ENCODE data around the gene TEKTIP1.

TEKTIP1 gene

DNA sequence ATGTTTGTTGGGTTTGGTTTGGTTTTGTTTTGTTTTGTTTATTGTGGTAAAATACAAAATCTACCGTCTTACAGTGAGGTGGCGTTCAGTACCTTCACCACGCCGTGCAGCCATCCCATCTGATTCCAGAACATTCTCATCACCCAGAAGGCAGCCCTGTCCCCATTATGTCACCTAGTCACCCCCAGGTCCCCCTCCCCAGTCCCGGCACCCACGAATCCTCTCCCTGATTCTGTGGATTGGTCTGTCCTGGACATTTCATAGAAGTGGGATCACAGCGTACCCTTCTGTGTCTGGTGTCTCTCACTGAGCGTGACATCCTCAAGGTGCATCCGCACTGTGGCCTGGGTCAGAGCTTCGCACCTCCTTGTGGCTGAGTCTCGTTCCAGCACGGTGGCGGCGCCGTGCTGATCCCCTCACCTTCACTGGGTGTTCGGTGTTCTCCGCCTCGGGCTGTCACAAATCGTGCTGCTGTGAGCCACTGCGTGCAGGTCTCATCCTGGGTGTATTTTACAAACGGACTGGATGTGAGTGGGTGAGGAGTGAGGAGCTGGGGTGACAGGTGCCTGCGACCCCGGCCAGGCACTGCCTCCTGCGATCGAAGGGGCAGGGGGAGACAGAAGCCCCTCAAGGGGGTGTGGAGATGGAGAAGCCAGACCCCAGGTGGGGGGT is 580 bp upstream of the TEKTIP1 start:
- no peaks in the 10 kb centered on the region for H3K27me3 ChIP-seq (ENCODE audit: low read depth, low read length)
- H3K4me3 ChIP-seq (ENCODE audit: low read length) = no peak overlapping the region
- H2AFZ ChIP-seq (ENCODE audit: low read depth, low read length) = no peak overlapping the region
- H3K4me1 ChIP-seq (ENCODE audit: low read length) = no peaks in the 10 kb centered on the region
- no peaks in the 10 kb centered on the region for H3K79me2 ChIP-seq (ENCODE audit: low read length)
- no peak overlapping the region for H3K9ac ChIP-seq (ENCODE audit: low read length)
- no peak overlapping the region for H3K4me2 ChIP-seq (ENCODE audit: low read length)
- no peaks in the 10 kb centered on the region for H3K9me3 ChIP-seq (ENCODE audit: insufficient read depth, low read length)
- peaks cover 12% of the 10 kb centered on the region for H4K20me1 ChIP-seq (ENCODE audit: insufficient read depth, low read length)
- no peak overlapping the region for H3K27ac ChIP-seq (ENCODE audit: low read length)
- TF ChIP-seq, protein P1, sequence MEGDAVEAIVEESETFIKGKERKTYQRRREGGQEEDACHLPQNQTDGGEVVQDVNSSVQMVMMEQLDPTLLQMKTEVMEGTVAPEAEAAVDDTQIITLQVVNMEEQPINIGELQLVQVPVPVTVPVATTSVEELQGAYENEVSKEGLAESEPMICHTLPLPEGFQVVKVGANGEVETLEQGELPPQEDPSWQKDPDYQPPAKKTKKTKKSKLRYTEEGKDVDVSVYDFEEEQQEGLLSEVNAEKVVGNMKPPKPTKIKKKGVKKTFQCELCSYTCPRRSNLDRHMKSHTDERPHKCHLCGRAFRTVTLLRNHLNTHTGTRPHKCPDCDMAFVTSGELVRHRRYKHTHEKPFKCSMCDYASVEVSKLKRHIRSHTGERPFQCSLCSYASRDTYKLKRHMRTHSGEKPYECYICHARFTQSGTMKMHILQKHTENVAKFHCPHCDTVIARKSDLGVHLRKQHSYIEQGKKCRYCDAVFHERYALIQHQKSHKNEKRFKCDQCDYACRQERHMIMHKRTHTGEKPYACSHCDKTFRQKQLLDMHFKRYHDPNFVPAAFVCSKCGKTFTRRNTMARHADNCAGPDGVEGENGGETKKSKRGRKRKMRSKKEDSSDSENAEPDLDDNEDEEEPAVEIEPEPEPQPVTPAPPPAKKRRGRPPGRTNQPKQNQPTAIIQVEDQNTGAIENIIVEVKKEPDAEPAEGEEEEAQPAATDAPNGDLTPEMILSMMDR (IDR thresholded peaks at IDR 0.05; ENCODE audit: low read depth, low read length) = no peak
- no peak for TF ChIP-seq EZH2phosphoT487 (IDR thresholded peaks at IDR 0.05; ENCODE audit: low read depth)
- peaks cover 45% of the 10 kb centered on the region for H3K36me3 ChIP-seq (replicated peaks; ENCODE audit: low read depth, low read length)

DNA sequence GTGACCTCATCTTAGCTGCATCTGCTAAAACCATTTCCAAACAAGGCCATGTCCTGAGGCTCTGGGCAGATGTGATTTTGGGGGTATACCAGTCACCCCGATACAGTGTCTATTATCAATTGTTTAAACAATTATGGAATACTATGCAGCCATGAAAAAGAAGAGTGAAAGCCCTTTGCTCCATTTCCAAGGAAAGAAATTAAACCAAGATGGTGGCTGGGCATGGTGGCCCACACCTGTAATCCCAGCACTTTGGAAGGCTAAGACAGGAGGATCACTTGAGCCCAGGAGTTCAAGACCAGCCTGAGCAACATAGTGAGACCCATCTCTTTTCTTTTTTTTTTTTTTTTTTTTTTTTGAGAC is 763 bp downstream of the TEKTIP1 start:
- TF ChIP-seq, protein P1 (IDR thresholded peaks at IDR 0.05; ENCODE audit: low read depth, low read length) = no peak
- no peak for TF ChIP-seq EZH2phosphoT487 (IDR thresholded peaks at IDR 0.05; ENCODE audit: low read depth)
- H3K79me2 ChIP-seq (ENCODE audit: low read length) = no peaks in the 10 kb centered on the region
- no peak overlapping the region for H3K9ac ChIP-seq (ENCODE audit: low read length)
- no peak overlapping the region for H3K27ac ChIP-seq (ENCODE audit: low read length)
- H2AFZ ChIP-seq (ENCODE audit: low read depth, low read length) = no peak overlapping the region
- H3K4me2 ChIP-seq (ENCODE audit: low read length) = no peak overlapping the region
- H3K27me3 ChIP-seq (ENCODE audit: low read depth, low read length) = no peaks in the 10 kb centered on the region
- H3K4me1 ChIP-seq (ENCODE audit: low read length) = no peaks in the 10 kb centered on the region
- H3K4me3 ChIP-seq (ENCODE audit: low read length) = no peak overlapping the region
- H4K20me1 ChIP-seq (ENCODE audit: insufficient read depth, low read length) = peaks cover 12% of the 10 kb centered on the region
- no peaks in the 10 kb centered on the region for H3K9me3 ChIP-seq (ENCODE audit: insufficient read depth, low read length)
- H3K36me3 ChIP-seq (replicated peaks; ENCODE audit: low read depth, low read length) = peaks cover 43% of the 10 kb centered on the region

DNA sequence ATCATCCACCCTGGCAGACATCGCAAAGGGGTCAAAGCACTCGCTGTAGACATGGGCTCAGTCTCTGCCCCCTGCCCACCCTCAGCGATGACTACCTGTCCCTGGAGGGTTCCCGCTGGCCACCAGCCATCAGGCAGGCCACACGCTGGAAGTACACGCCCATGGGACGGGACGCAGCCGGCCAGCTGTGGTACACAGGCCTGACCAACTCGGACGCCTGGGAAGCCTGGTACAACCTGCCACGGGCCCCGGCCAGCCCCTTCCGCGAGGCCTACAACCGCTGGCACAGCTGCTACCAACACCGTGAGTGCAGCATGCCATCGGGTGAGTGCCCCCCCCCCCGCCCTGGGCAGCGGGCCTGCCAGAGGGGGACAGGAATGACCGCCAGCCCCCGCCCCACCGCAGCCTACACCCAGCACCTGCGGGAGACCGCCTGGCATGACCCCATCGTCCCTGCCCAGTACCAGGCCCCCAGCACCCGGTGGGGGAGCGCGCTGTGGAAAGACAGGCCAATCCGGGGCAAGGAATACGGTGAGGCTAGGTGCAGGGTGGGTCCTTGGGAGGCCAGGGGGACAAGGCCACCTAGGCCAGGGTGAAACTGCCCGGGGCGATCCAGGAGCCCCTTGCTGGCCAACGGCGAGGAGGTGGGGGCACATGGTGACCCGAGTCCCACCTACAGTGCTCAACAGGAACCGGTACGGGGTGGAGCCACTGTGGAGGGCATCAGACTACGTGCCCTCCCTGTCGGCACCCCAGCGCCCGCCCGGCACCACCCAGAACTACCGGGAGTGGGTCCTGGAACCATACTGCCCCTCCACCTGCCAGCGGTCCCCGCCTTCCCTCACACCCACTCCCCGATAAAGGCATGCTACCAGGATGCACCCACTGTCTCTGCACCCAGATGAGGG is 4.4 kb downstream of the TEKTIP1 start:
- Histone ChIP-seq H3K9me3 (ENCODE audit: insufficient read depth, low read length) (no peaks in the 10 kb centered on the region), H3K9ac (ENCODE audit: low read length) (no peak overlapping the region)

DNA sequence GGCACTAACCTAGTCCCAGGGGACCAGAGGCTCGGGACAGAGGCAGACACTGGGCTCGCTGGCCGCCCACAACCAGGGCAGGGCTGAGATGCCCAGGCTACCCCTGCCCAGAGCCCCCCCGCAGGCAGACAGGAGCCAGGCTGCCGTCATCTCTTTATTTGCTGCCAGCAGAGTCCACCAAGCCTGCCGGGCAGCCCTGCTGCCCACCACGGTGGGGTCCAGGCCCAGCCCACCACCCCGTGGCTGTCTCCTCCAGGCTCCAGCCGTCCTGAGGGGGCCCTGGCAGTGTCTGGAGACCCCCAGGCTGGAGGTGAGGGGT is 5.0 kb downstream of the TEKTIP1 start:
- no peak overlapping the region for H3K4me2 ChIP-seq (ENCODE audit: low read length)
- no peak overlapping the region for H3K4me3 ChIP-seq (ENCODE audit: low read length)
- H3K79me2 ChIP-seq (ENCODE audit: low read length) = peaks cover 7% of the 10 kb centered on the region; the same call in 1 of the 2 replicates
- H4K20me1 ChIP-seq (ENCODE audit: insufficient read depth, low read length) = peaks cover 16% of the 10 kb centered on the region
- no peaks in the 10 kb centered on the region for H3K4me1 ChIP-seq (ENCODE audit: low read length)
- H3K9ac ChIP-seq (ENCODE audit: low read length) = no peak overlapping the region
- no peak overlapping the region for H3K27ac ChIP-seq (ENCODE audit: low read length)
- H3K36me3 ChIP-seq (replicated peaks; ENCODE audit: low read depth, low read length) = peaks cover 46% of the 10 kb centered on the region
- no peak for TF ChIP-seq EZH2phosphoT487 (IDR thresholded peaks at IDR 0.05; ENCODE audit: low read depth)
- TF ChIP-seq, protein P1 (IDR thresholded peaks at IDR 0.05; ENCODE audit: low read depth, low read length) = no peak
- no peaks in the 10 kb centered on the region for H3K9me3 ChIP-seq (ENCODE audit: insufficient read depth, low read length)
- no peak overlapping the region for H2AFZ ChIP-seq (ENCODE audit: low read depth, low read length)
- H3K27me3 ChIP-seq (ENCODE audit: low read depth, low read length) = no peaks in the 10 kb centered on the region

More for the DNA sequence above, 4.4 kb downstream of the TEKTIP1 start:
- Histone ChIP-seq H3K36me3 (replicated peaks; ENCODE audit: low read depth, low read length) (peaks cover 49% of the 10 kb centered on the region), H3K27ac (ENCODE audit: low read length) (no peak overlapping the region), H4K20me1 (ENCODE audit: insufficient read depth, low read length) (peaks cover 19% of the 10 kb centered on the region), H3K27me3 (ENCODE audit: low read depth, low read length) (no peaks in the 10 kb centered on the region), H3K4me3 (ENCODE audit: low read length) (no peak overlapping the region), H3K4me1 (ENCODE audit: low read length) (no peaks in the 10 kb centered on the region), H2AFZ (ENCODE audit: low read depth, low read length) (no peak overlapping the region), H3K4me2 (ENCODE audit: low read length) (no peak overlapping the region), H3K79me2 (ENCODE audit: low read length) (peaks cover 5% of the 10 kb centered on the region; the same call in 1 of the 2 replicates)
- TF ChIP-seq, protein P1 (IDR thresholded peaks at IDR 0.05; ENCODE audit: low read depth, low read length) = no peak
- no peak for TF ChIP-seq EZH2phosphoT487 (IDR thresholded peaks at IDR 0.05; ENCODE audit: low read depth)
